Upper lobe of left lung (tissue), 4 donors: ENCODE data around the gene SWI5.

ENCODE experiments used
- CTCF ChIP-seq, 6 experiments: fragments of 450-650 bp in 4 of 6; fragments of 200-600 bp in 2 of 6; sonication (generic) in 2 of 6; IDR thresholded peaks; one replicate each; pipeline ENCODE4 v1.5.1; 2016 to 2019; ENCODE audit warnings: antibody characterized with exemption in 6 of 6
- EP300 ChIP-seq, 4 donors: sonication (generic); formaldehyde crosslinking; IDR thresholded peaks; one replicate each; pipeline ENCODE4 v1.5.1; 2017; ENCODE audit warnings: antibody characterized with exemption in 4 of 4, control low read depth in 2 of 4
- POLR2A ChIP-seq, 4 donors: fragments of 450-650 bp; IDR thresholded peaks; one replicate each; pipeline ENCODE4 v1.5.1; 2016 to 2017; ENCODE audit warnings: antibody characterized with exemption in 4 of 4, mild to moderate bottlenecking in 2 of 4
- POLR2AphosphoS5 ChIP-seq, 2 donors: sonication (generic); formaldehyde crosslinking; IDR thresholded peaks; one replicate each; pipeline ENCODE4 v1.5.1; 2017; ENCODE audit warnings: antibody characterized with exemption in 2 of 2

GRCh38 chr9:128260340-128260739 is 15.7 kb upstream of the SWI5 start:
- TF ChIP-seq CTCF (IDR thresholded peaks at IDR 0.05) (no peak), POLR2A (IDR thresholded peaks at IDR 0.05) (no peak), POLR2AphosphoS5 (IDR thresholded peaks at IDR 0.05) (no peak), EP300 (IDR thresholded peaks at IDR 0.05) (no peak)
